Suprapubic skin (tissue), 4 donors: ENCODE data around the gene PDYN. TPM values are rescaled to one million over a fixed set of nuclear protein-coding genes. Genes with fewer than 3 reads are reported as not detected.

Source experiments
- DNase-seq, 2 donors: peaks; one replicate each; pipeline ENCODE4 v3.0.0-alpha.2; 2019; ENCODE audit warnings: low spot score in 2 of 2
- H3K27ac ChIP-seq: fragments of 200-600 bp; sonication (generic); one replicate; pipeline ENCODE4 v1.5.1; 2019
- H3K27me3 ChIP-seq: fragments of 200-600 bp; sonication (generic); one replicate; pipeline ENCODE4 v1.5.1; 2019
- H3K36me3 ChIP-seq: fragments of 200-600 bp; sonication (generic); one replicate; pipeline ENCODE4 v1.5.1; 2019
- H3K4me1 ChIP-seq: fragments of 200-600 bp; sonication (generic); one replicate; pipeline ENCODE4 v1.5.1; 2019
- H3K4me3 ChIP-seq: fragments of 200-600 bp; sonication (generic); one replicate; pipeline ENCODE4 v1.5.1; 2019; ENCODE audit warnings: mild to moderate bottlenecking
- H3K9me3 ChIP-seq: fragments of 200-600 bp; sonication (generic); one replicate; pipeline ENCODE4 v1.5.1; 2019
- CTCF ChIP-seq, 2 donors: fragments of 200-600 bp in 1 of 2; fragments of 450-650 bp in 1 of 2; sonication (generic) in 1 of 2; IDR thresholded peaks; one replicate each; pipeline ENCODE4 v1.5.1; 2016 to 2019; ENCODE audit warnings: antibody characterized with exemption in 2 of 2, mild to moderate bottlenecking in 1 of 2, moderate library complexity in 1 of 2
- EP300 ChIP-seq: sonication (generic); formaldehyde crosslinking; IDR thresholded peaks from one replicate; pipeline ENCODE4 v1.6.1; 2017; ENCODE audit warnings: antibody characterized with exemption
- POLR2A ChIP-seq, 2 donors: fragments of 450-650 bp; IDR thresholded peaks; one replicate each; pipeline ENCODE4 v1.6.1; 2017; ENCODE audit warnings: antibody characterized with exemption in 2 of 2, mild to moderate bottlenecking in 2 of 2, moderate library complexity in 2 of 2
- POLR2AphosphoS5 ChIP-seq, 3 donors: sonication (generic); formaldehyde crosslinking; IDR thresholded peaks; one replicate each; pipeline ENCODE4 v1.6.1; 2017; ENCODE audit warnings: antibody characterized with exemption in 3 of 3
- WGBS: methylation state at CpG from one replicate; pipeline ENCODE4 v1.1.5; 2018; 5-methylcytosine and 5-hydroxymethylcytosine counted together
- total RNA-seq, 4 donors: library from RNA; depleted of rRNA; stranded (reverse); fragments of >200 nt; gene quantifications; one replicate each; pipeline ENCODE4 v1.1.0, GENCODE V29; 2016

Gene PDYN
- total RNA-seq, 4 donors from 2014 or later = not detected

GRCh38 chr20:1982686-1983085 is 11.2 kb downstream of the PDYN start:
- H3K4me1 ChIP-seq = no peaks in the 10 kb centered on the region
- no peaks in the 10 kb centered on the region for H3K9me3 ChIP-seq
- no peaks in the 10 kb centered on the region for H3K36me3 ChIP-seq
- TF ChIP-seq CTCF (IDR thresholded peaks at IDR 0.05) = no peak
- H3K4me3 ChIP-seq = no peak overlapping the region
- peaks cover 40% of the 10 kb centered on the region for H3K27me3 ChIP-seq
- 80% methylated on average over 4 of the region's 5 CpGs for WGBS
- DNase-seq = no peak
- no peak overlapping the region for H3K27ac ChIP-seq

- TF ChIP-seq EP300 (no peak), POLR2A (IDR thresholded peaks at IDR 0.05) (no peak), POLR2AphosphoS5 (IDR thresholded peaks at IDR 0.05) (no peak), CTCF (IDR thresholded peaks at IDR 0.05) (no peak)
- H3K36me3 ChIP-seq = no peaks in the 10 kb centered on the region
- no peak for DNase-seq
- H3K27me3 ChIP-seq = peaks cover 31% of the 10 kb centered on the region
- H3K9me3 ChIP-seq = no peaks in the 10 kb centered on the region
- 47% methylated on average over 3 of the region's 3 CpGs for WGBS
- H3K4me1 ChIP-seq = no peaks in the 10 kb centered on the region
- H3K27ac ChIP-seq = no peak overlapping the region
- H3K4me3 ChIP-seq = no peak overlapping the region
Observed at GRCh38 chr20:1979106-1979778, 14.6 kb downstream of the PDYN start.

GRCh38 chr20:1975291-1975690 is 18.6 kb downstream of the PDYN start:
- Histone ChIP-seq H3K27ac (no peak overlapping the region), H3K9me3 (no peaks in the 10 kb centered on the region), H3K4me3 (no peak overlapping the region), H3K4me1 (no peaks in the 10 kb centered on the region), H3K27me3 (peaks cover 29% of the 10 kb centered on the region), H3K36me3 (no peaks in the 10 kb centered on the region)
- no peak for TF ChIP-seq EP300
- TF ChIP-seq CTCF (IDR thresholded peaks at IDR 0.05) = no peak
- no peak for TF ChIP-seq POLR2AphosphoS5 (IDR thresholded peaks at IDR 0.05)
- WGBS = 88% methylated on average over 11 of the region's 11 CpGs
- no peak for DNase-seq

DNA sequence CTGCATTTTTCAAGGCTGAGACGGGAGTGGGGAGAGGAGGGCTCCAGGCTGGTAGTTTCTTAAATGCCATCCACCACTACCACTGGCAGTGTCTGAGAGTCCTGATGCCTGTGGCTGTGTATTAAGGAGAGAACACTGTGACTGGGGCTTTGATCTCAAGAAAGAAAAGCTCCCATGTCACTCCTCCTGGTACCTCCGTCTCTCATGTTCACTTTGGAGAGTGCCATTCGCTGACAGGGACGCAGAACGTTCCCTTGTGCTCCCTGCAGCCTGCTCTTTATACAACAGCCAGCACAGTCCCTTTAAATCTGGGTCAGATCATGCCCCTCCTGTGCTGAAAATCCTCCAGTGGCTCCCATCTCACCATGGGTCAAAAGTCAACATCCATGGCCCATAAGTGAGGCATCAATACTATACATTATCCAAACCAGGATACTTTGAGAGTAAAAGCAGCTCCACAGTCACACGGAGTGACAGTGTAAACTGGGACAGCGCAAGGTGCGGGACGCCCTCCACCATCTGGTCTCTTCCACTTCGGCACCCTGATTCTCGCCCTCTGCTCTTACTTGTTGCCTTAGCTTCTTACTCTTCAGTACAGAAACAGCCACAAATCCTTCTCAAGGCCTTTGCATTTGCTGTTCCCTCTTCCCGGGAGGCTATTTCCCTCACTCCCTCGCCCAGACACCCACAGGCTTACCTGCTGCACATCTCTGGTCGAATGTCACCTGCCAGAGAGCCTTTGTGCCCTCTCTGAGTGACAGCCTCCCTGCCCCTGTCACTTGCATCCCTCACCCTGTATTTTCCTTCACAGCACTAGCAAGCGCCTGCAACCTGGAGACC is 20.0 kb downstream of the PDYN start:
- 63% methylated on average over 15 of the region's 15 CpGs for WGBS
- DNase-seq = no peak
- Histone ChIP-seq H3K27ac (no peak overlapping the region), H3K27me3 (peaks cover 17% of the 10 kb centered on the region), H3K9me3 (no peaks in the 10 kb centered on the region), H3K4me3 (no peak overlapping the region), H3K4me1 (no peaks in the 10 kb centered on the region), H3K36me3 (no peaks in the 10 kb centered on the region)
- no peak for TF ChIP-seq EP300
- TF ChIP-seq POLR2AphosphoS5 (IDR thresholded peaks at IDR 0.05) = no peak

DNA sequence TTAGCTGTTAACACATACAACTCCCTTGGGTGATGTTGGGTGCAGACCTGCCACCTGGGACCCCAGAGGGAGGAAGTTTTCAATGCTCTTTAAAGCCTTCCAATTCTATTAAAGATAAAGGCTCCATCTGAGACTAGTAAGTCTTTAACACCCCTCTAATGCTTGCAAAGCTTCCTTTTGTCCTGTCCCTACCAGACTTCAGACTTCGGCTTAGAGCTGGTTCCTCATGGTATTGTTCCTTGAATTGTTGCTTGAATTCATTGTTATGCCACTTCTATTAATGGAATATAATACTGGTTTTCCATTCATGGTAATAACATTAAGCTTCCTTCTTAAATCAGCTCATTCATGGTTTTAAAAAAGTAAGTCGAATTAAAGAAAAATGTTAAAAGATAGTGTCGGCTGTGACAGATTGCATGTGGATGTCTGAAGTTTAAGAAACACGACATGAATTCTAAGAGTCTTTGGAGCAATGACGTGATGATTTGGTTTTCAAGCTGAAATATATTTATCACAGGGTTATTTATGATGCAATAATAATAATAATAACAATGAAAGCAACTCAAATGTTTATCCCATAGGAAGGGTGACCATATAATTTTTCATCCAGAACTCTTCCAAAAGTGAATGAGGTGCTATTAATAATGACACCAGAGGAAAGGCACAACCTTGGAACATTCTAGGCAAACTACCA is 21.8 kb downstream of the PDYN start:
- no peak for TF ChIP-seq POLR2AphosphoS5 (IDR thresholded peaks at IDR 0.05)
- TF ChIP-seq EP300 = no peak
- TF ChIP-seq CTCF (IDR thresholded peaks at IDR 0.05) = no peak
- TF ChIP-seq POLR2A (IDR thresholded peaks at IDR 0.05) = no peak
- no peaks in the 10 kb centered on the region for H3K9me3 ChIP-seq
- H3K27me3 ChIP-seq = peaks cover 8% of the 10 kb centered on the region
- no peak overlapping the region for H3K27ac ChIP-seq
- no peaks in the 10 kb centered on the region for H3K4me1 ChIP-seq
- no peak overlapping the region for H3K4me3 ChIP-seq
- DNase-seq = no peak
- 83% methylated on average over 5 of the region's 5 CpGs for WGBS
- no peaks in the 10 kb centered on the region for H3K36me3 ChIP-seq
